Measurements from ENCODE around the gene RPS29.

RPS29 gene

GRCh38 chr14:49594347-49595091 is 8.3 kb upstream of the RPS29 start:
- DNase-seq, result no peak

- no peak for DNase-seq
These were observed 6.8 kb upstream of the RPS29 start for GRCh38 chr14:49593016-49593415.

- DNase-seq, result no peak
These were observed 3.2 kb upstream of the RPS29 start for GRCh38 chr14:49589387-49589786.

- peak; percentile 84 for DNase-seq
These were observed 687 bp upstream of the RPS29 start for GRCh38 chr14:49586673-49587460.

- peak; percentile 76 for DNase-seq
These were observed 1.1 kb downstream of the RPS29 start for GRCh38 chr14:49584981-49585640.

- DNase-seq, result peak; percentile 59
These were observed 2.1 kb downstream of the RPS29 start for GRCh38 chr14:49584058-49584457.

- no peak for DNase-seq
These were observed 2.6 kb downstream of the RPS29 start for GRCh38 chr14:49583629-49584028.

- peak; percentile 62 for DNase-seq
These were observed 3.8 kb downstream of the RPS29 start for GRCh38 chr14:49582113-49582977.

GRCh38 chr14:49581209-49582112 is 4.7 kb downstream of the RPS29 start:
- peak; percentile 68 for DNase-seq

- DNase-seq, result no peak
These were observed 6.3 kb downstream of the RPS29 start for GRCh38 chr14:49579841-49580240.

GRCh38 chr14:49578141-49578540 is 8.0 kb downstream of the RPS29 start:
- DNase-seq, result no peak

GRCh38 chr14:49574038-49574437 is 12.1 kb downstream of the RPS29 start:
- no peak for DNase-seq

GRCh38 chr14:49569281-49569680 is 16.9 kb downstream of the RPS29 start:
- no peak for DNase-seq

GRCh38 chr14:49566714-49567113 is 19.5 kb downstream of the RPS29 start:
- DNase-seq, result no peak

GRCh38 chr14:49559979-49560768 is 26.0 kb downstream of the RPS29 start:
- DNase-seq, result no peak

GRCh38 chr14:49553892-49554291 is 32.3 kb downstream of the RPS29 start:
- no peak for DNase-seq

- DNase-seq, result no peak
These were observed 33.1 kb downstream of the RPS29 start for GRCh38 chr14:49553106-49553505.

- DNase-seq, result no peak
These were observed 34.6 kb downstream of the RPS29 start for GRCh38 chr14:49551569-49551968.

GRCh38 chr14:49550286-49551184 is 35.6 kb downstream of the RPS29 start:
- DNase-seq, result no peak

- DNase-seq, result no peak
These were observed 36.3 kb downstream of the RPS29 start for GRCh38 chr14:49549881-49550280.
